Ishikawa (cell line): ENCODE data around the gene UFL1.

Experiments used
- CEBPB ChIP-seq: IDR thresholded peaks from 2 replicates; pipeline ENCODE4 v1.6.1; 2012
- CREB1 ChIP-seq: IDR thresholded peaks from 2 replicates; pipeline ENCODE4 v1.6.1; 2012; ENCODE audit warnings: low read depth
- EGR1 ChIP-seq: IDR thresholded peaks from 2 replicates; pipeline ENCODE4 v1.6.1; 2012
- EP300 ChIP-seq: IDR thresholded peaks from 2 replicates; pipeline ENCODE4 v1.6.1; 2012; ENCODE audit warnings: borderline replicate concordance
- FOXM1 ChIP-seq: IDR thresholded peaks from 2 replicates; pipeline ENCODE4 v1.6.1; 2012; ENCODE audit warnings: low read depth, borderline replicate concordance
- MAX ChIP-seq: IDR thresholded peaks from 2 replicates; pipeline ENCODE4 v1.6.1; 2012
- NFIC ChIP-seq: IDR thresholded peaks from 2 replicates; pipeline ENCODE4 v1.6.1; 2012
- RAD21 ChIP-seq: IDR thresholded peaks from 2 replicates; pipeline ENCODE4 v1.6.1; 2012; ENCODE audit warnings: low read depth
- REST ChIP-seq: IDR thresholded peaks from 2 replicates; pipeline ENCODE4 v1.6.1; 2012; ENCODE audit warnings: low read depth, mild to moderate bottlenecking
- TAF1 ChIP-seq: IDR thresholded peaks from 2 replicates; pipeline ENCODE4 v1.6.1; 2012; ENCODE audit warnings: low read depth, mild to moderate bottlenecking
- TCF12 ChIP-seq: IDR thresholded peaks from 2 replicates; pipeline ENCODE4 v1.6.1; 2012; ENCODE audit warnings: low read depth
- TEAD4 ChIP-seq: IDR thresholded peaks from 2 replicates; pipeline ENCODE4 v1.6.1; 2012
- USF1 ChIP-seq: IDR thresholded peaks from 2 replicates; pipeline ENCODE4 v1.6.1; 2012
- YY1 ChIP-seq: IDR thresholded peaks from 2 replicates; pipeline ENCODE4 v1.6.1; 2012; ENCODE audit warnings: low read depth
- ZBTB7A ChIP-seq: IDR thresholded peaks from 2 replicates; pipeline ENCODE4 v1.6.1; 2012; ENCODE audit warnings: low read depth

UFL1 gene

GRCh38 chr6:96554558-96554957 lies 33.0 kb downstream of the UFL1 start:
- TF ChIP-seq ZBTB7A (no peak), TEAD4 (no peak), EGR1 (no peak)

GRCh38 chr6:96562886-96563285 lies 41.3 kb downstream of the UFL1 start, which contains the start of gene FHL5:
Gene FHL5 (plus strand): TSS chr6:96563128. CDS start chr6:96603614, 40,486 bp downstream.
- TF ChIP-seq RAD21 (no peak), MAX (no peak), YY1 (no peak), TAF1 (no peak), USF1 (no peak), ZBTB7A (no peak), CREB1 (no peak), TEAD4 (no peak)

- TF ChIP-seq MAX (no peak), EGR1 (no peak), TEAD4 (no peak), YY1 (no peak), REST (no peak), TCF12 (no peak), CREB1 (no peak), NFIC (no peak), EP300 (no peak), ZBTB7A (no peak), RAD21 (no peak), USF1 (no peak), TAF1 (no peak), FOXM1 (no peak), CEBPB (no peak)
Measured at GRCh38 chr6:96563853-96564252, 42.2 kb downstream of the UFL1 start.

- no peak for TF ChIP-seq FOXM1
- TF ChIP-seq USF1: no peak
- no peak for TF ChIP-seq YY1
- no peak for TF ChIP-seq MAX
- no peak for TF ChIP-seq NFIC
- TF ChIP-seq REST: no peak
- no peak for TF ChIP-seq TAF1
Measured at GRCh38 chr6:96570053-96570452, 48.4 kb downstream of the UFL1 start.

- TF ChIP-seq CREB1: no peak
- no peak for TF ChIP-seq CEBPB
Measured at GRCh38 chr6:96571551-96571950, 49.9 kb downstream of the UFL1 start.

GRCh38 chr6:96575359-96575758 lies 53.8 kb downstream of the UFL1 start:
- TF ChIP-seq USF1 (no peak), RAD21 (no peak), TEAD4 (no peak), EP300 (no peak), CEBPB (no peak), ZBTB7A (no peak), REST (no peak), TCF12 (no peak), YY1 (no peak), EGR1 (no peak), NFIC (no peak), MAX (no peak), TAF1 (no peak), FOXM1 (no peak), CREB1 (no peak)
